ENCODE measurements around the gene ATAD3C. TPM values are rescaled to one million over a fixed set of nuclear protein-coding genes. Genes with fewer than 3 reads are reported as not detected.
A peak's percentile ranks its signal among the peaks of the same experiment; 100 is the strongest.

The ATAD3C gene
- total and polyA plus RNA-seq, 2 of the 4 experiments (the other 2 are of a cell fraction): not detected

- POLR2A ChIA-PET (ENCODE audit: unreplicated experiment): no interaction called here
- 26% methylated on average over 32 of the region's 89 CpGs; no CpG with 5 or more reads in 1 of the 2 experiments for WGBS, 2 experiments (ENCODE audit: extremely low coverage in 2 of 2, insufficient read length in 1 of 2)
Measured at GRCh38 chr1:1435106-1435903, 14.2 kb upstream of the ATAD3C start, which contains the start of gene VWA1. Gene VWA1 (plus strand): TSS chr1:1435690. CDS start chr1:1435749, 59 bp downstream.

More at GRCh38 chr1:1435106-1435903, 14.2 kb upstream of the ATAD3C start, which contains the start of gene VWA1:
- Histone ChIP-seq H4K5ac (ENCODE audit: low read depth, low read length) (peak within 1 kb of the TSS; percentile 92), H3K27me3 (ENCODE audit: control insufficient read depth, insufficient read depth, low read length) (no peaks in the 10 kb centered on the region; the same call in 1 of the 2 replicates), H3K56ac (ENCODE audit: extremely low read depth, insufficient read depth, low read length) (no peak within 1 kb of the TSS), H3K36me3 (ENCODE audit: control insufficient read depth, insufficient read depth, low read length) (no peaks in the 10 kb centered on the region), H3K4ac (ENCODE audit: low read depth, low read length) (peak within 1 kb of the TSS; percentile 65), H3K79me1 (ENCODE audit: low read depth in 1 of 2, low read length in 2 of 2) (0 out of 4 replicates have a peak, but pooled peaks cover 0 to 3% of the 10 kb centered on the region in 2 experiments), H2AK9ac (replicated peaks; ENCODE audit: low read depth, low read length, poor library complexity) (peak within 1 kb of the TSS; percentile 53), H2BK5ac (ENCODE audit: low read depth, low read length, poor library complexity, severe bottlenecking) (no peak within 1 kb of the TSS), H2AK5ac (ENCODE audit: low read depth, low read length) (peak within 1 kb of the TSS; percentile 86), H4K20me1 (ENCODE audit: insufficient read depth, low read length) (no peaks in the 10 kb centered on the region), H4K8ac (ENCODE audit: low read depth in 2 of 2, low read length in 2 of 2) (peak within 1 kb of the TSS; percentile 69 to 75; a peak in 2 of 4 replicates), H3K18ac (ENCODE audit: low read depth, low read length) (peak within 1 kb of the TSS; percentile 58), H3K4me1 (ENCODE audit: control insufficient read depth, insufficient read depth, low read length) (peaks cover 21% of the 10 kb centered on the region), H3K9me3 (ENCODE audit: control insufficient read depth, insufficient read depth, low read length) (no peaks in the 10 kb centered on the region), H3K23ac (ENCODE audit: low read depth, low read length) (peak within 1 kb of the TSS; percentile 50; the same call in 1 of the 2 replicates), H3K9me1 (ENCODE audit: insufficient read depth, low read length) (0 out of 2 replicates have a peak, but pooled peaks cover 7% of the 10 kb centered on the region), H4K91ac (ENCODE audit: insufficient read depth, low read depth, low read length) (peak within 1 kb of the TSS; percentile 62; the same call in 1 of the 2 replicates), H3K27ac (ENCODE audit: insufficient read depth, low read length) (no peak within 1 kb of the TSS), H2BK15ac (ENCODE audit: low read depth, low read length) (no peak within 1 kb of the TSS), H3K14ac (replicated peaks; ENCODE audit: low read depth, low read length) (no peak within 1 kb of the TSS), H3K9ac (ENCODE audit: low read depth, low read length) (peak within 1 kb of the TSS; percentile 50; the same call in 1 of the 2 replicates), H2BK120ac (ENCODE audit: low read depth, low read length) (no peak within 1 kb of the TSS), H2AFZ (replicated peaks; ENCODE audit: low read length, poor library complexity) (peak within 1 kb of the TSS; percentile 92), H3K4me3 (ENCODE audit: insufficient read depth, low read depth, low read length) (peak within 1 kb of the TSS; percentile 57), H3K4me2 (ENCODE audit: low read depth, low read length) (peak within 1 kb of the TSS; percentile 96), H2BK20ac (ENCODE audit: low read depth, low read length) (no peak within 1 kb of the TSS)
- in situ Hi-C loops (cut with MboI; ENCODE audit: low sequenced_read_pairs): no loop called here
- TF ChIP-seq RCOR1 (IDR thresholded peaks at IDR 0.05; ENCODE audit: insufficient replicate concordance, low read length) (no peak), MAZ (IDR thresholded peaks at IDR 0.05; ENCODE audit: borderline replicate concordance, low read depth, low read length) (peak; percentile 48; the same call in 1 of the 2 replicates)
- no TSS peak for BruUV-seq (replicated peaks)
- intact Hi-C loops (cut with micrococcal nuclease): no loop called here
- peak; percentile 95 for ATAC-seq (ENCODE audit: low read depth)
- DNase-seq: peak; percentile 58
- CTCF ChIA-PET: no interaction called here
- dilution Hi-C loops (cut with HindIII; ENCODE audit: low sequenced_read_pairs, unreplicated experiment): no loop called here
